ENCODE data around the gene GPAT3.
"Not testable (repeated sequence)": the region's sequence is repeated elsewhere in the genome, so short reads cannot be mapped to it uniquely, and the experiment has no call there.

Gene GPAT3

DNA sequence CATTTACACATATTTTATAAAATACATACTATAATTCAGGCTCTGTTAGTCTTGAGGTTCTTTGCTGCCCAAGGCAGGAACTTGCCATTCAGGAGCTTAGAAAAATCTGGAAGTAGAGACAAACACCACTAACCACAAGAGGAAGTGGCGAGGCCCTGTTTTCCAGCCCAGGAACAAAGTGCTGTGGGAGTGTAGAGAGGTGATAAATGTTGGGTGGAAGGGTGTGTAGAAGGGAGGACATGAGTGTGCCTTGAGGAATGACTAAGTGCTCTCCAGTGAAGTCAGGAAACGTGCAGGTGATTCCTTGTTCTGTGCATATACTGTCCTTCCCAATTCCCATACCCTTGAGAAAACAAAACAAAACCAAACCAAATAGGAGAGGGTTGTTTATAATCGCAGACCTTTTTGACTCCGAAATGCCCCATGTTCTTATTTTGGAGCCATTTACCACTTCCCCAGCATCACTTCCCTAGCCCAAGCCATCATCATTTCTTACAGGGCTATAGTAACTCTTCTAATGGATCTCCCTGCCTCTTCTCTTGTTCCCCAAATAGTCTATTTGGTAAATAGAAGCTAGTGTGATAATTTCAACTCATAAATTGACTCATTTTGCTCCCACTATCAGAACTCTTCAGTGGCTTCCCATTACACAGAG lies 83.2 kb downstream of the GPAT3 start:
- Histone ChIP-seq H3K9ac (ENCODE audit: low read depth, low read length) (no peak overlapping the region), H3K27ac (ENCODE audit: low read depth, low read length) (no peak overlapping the region), H3K36me3 (ENCODE audit: insufficient read depth, low read length) (no peaks in the 10 kb centered on the region), H3K9me3 (ENCODE audit: insufficient read depth, low read depth, low read length) (peaks cover 19% of the 10 kb centered on the region), H3K4me3 (ENCODE audit: low read length) (no peak overlapping the region), H3K4me1 (ENCODE audit: insufficient read depth, low read length) (peaks cover 21% of the 10 kb centered on the region), H3K27me3 (ENCODE audit: insufficient read depth, low read length) (no peaks in the 10 kb centered on the region)
- WGBS = 94% methylated on average over 3 of the region's 4 CpGs

DNA sequence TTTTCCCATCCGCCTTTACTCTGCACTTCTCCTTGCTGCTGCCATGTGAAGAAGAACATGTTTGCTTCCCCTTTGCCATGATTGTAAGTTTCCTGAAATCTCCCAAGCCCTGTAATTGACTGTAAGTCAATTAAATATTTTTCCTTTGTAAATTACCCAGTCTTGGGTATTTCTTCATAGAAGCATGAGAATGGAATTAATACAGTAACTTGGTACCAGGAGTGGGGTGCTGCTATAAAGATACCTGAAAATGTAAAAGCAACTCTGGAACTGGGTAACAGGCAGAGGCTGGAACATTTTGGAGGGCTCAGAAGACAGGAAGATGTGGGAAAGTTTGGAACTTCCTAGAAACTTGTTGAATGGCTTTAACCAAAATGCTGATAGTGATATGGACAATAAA lies 86.2 kb downstream of the GPAT3 start:
- H3K27ac ChIP-seq (ENCODE audit: low read depth, low read length); H3K27me3 ChIP-seq (ENCODE audit: insufficient read depth, low read length); H3K36me3 ChIP-seq (ENCODE audit: insufficient read depth, low read length); H3K9ac ChIP-seq (ENCODE audit: low read depth, low read length); H3K4me3 ChIP-seq (ENCODE audit: low read length): not testable (repeated sequence)
- 92% methylated on average over 1 of the region's 1 CpG for WGBS
- Histone ChIP-seq H3K4me1 (ENCODE audit: insufficient read depth, low read length) (peaks cover 25% of the 10 kb centered on the region), H3K9me3 (ENCODE audit: insufficient read depth, low read depth, low read length) (peaks cover 19% of the 10 kb centered on the region)

GRCh38 chr4:83625821-83626220 lies 89.9 kb downstream of the GPAT3 start:
- no peak overlapping the region for H3K27ac ChIP-seq (ENCODE audit: low read depth, low read length)
- H3K4me1 ChIP-seq (ENCODE audit: insufficient read depth, low read length) = peaks cover 4% of the 10 kb centered on the region
- no CpG with 5 or more reads among the region's 1 CpG for WGBS
- no peak overlapping the region for H3K4me3 ChIP-seq (ENCODE audit: low read length)
- no peaks in the 10 kb centered on the region for H3K36me3 ChIP-seq (ENCODE audit: insufficient read depth, low read length)
- H3K9ac ChIP-seq (ENCODE audit: low read depth, low read length) = no peak overlapping the region
- peaks cover 19% of the 10 kb centered on the region for H3K9me3 ChIP-seq (ENCODE audit: insufficient read depth, low read depth, low read length)
- H3K27me3 ChIP-seq (ENCODE audit: insufficient read depth, low read length) = no peaks in the 10 kb centered on the region

DNA sequence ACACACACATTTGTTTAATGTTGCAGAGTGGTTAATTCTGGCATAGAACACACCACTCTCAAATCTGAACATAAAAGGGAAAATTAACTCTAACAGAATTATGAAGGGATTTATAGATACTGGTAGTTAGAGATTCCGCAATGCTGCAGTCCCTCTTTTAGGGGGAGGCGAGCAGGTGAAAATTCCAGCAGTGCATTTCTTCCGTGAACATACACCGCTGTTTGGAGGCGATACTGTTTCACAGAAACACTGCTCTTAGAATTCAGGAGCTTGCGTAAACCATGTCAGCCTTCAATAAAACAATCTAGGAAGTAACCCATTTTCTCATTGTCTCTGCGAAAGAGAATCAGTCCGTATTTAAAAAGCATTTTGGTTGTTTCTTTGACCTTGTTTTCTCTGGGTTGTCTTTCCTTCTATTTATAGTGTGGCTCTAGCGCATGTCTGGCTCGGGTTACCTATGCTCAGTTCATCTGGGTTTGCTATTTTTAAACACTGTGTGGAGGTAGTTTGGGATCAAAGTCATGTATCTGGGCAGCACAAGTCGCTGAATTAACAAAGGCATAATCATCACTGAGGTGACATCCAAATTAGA lies 90.4 kb downstream of the GPAT3 start:
- Histone ChIP-seq H3K27me3 (ENCODE audit: insufficient read depth, low read length) (no peaks in the 10 kb centered on the region), H3K9me3 (ENCODE audit: insufficient read depth, low read depth, low read length) (peaks cover 15% of the 10 kb centered on the region), H3K36me3 (ENCODE audit: insufficient read depth, low read length) (no peaks in the 10 kb centered on the region), H3K4me3 (ENCODE audit: low read length) (no peak overlapping the region), H3K9ac (ENCODE audit: low read depth, low read length) (no peak overlapping the region), H3K27ac (ENCODE audit: low read depth, low read length) (no peak overlapping the region), H3K4me1 (ENCODE audit: insufficient read depth, low read length) (peaks cover 4% of the 10 kb centered on the region)
- WGBS = 92% methylated on average over 11 of the region's 11 CpGs

DNA sequence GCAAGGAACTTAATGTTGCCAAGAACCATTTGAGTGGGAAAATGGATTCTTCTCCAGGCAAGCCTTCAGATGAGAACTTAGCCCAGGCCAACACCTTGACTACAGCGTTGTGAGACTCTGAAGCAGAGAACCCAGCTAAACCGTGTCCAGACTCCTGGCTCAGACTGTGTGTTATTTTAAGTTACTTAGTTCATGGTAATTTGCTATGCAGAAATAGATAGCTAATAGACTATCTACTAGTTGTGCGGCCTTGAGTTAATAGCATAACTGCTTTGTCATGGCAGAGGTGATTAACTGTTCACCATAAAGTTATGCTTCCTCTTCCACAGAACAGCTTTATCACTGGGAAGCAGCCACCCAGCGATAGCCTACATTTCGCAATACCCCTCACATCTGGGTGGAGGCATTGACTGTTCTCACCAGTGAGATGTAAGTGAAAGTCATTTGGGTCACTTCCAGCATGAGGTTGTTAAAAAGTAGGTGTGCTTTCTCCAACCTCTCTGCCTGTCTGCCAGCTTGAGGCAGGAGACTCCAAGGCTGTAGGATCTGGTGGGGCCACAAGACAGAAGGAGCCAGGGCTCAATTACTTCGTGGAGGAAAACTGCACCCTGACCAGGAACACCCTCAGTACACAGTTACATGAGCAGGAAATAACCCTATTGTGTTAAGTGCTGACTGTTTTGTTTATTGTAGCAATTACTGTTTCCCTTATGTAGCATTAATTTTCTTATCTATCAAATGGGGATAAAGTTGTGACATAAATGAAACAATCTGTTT lies 94.2 kb downstream of the GPAT3 start:
- 84% methylated on average over 4 of the region's 6 CpGs for WGBS
- H3K36me3 ChIP-seq (ENCODE audit: insufficient read depth, low read length) = no peaks in the 10 kb centered on the region
- no peak overlapping the region for H3K4me3 ChIP-seq (ENCODE audit: low read length)
- H3K9ac ChIP-seq (ENCODE audit: low read depth, low read length) = no peak overlapping the region
- H3K27ac ChIP-seq (ENCODE audit: low read depth, low read length) = no peak overlapping the region
- H3K4me1 ChIP-seq (ENCODE audit: insufficient read depth, low read length) = peaks cover 4% of the 10 kb centered on the region
- H3K9me3 ChIP-seq (ENCODE audit: insufficient read depth, low read depth, low read length) = no peaks in the 10 kb centered on the region
- H3K27me3 ChIP-seq (ENCODE audit: insufficient read depth, low read length) = no peaks in the 10 kb centered on the region

DNA sequence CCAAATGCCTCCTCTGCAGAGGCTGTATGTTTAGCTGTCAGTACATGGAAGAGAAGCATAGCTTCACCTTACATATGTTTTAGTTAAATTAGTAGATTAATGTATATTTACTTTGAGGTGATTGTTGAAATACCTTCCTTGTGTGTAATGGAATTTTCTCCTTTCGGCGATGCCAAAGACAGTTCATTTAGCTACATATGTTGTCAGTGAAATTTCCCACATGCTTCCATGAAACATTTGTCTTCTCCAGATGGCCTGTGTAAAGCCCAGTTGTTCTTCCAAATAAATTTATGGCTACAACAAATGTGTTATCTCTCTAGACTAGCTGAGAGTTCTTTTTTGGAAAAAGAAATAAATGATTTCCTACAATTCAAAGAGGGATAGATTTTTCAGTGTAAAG lies 95.2 kb downstream of the GPAT3 start:
- Histone ChIP-seq H3K9me3 (ENCODE audit: insufficient read depth, low read depth, low read length) (no peaks in the 10 kb centered on the region), H3K4me3 (ENCODE audit: low read length) (no peak overlapping the region), H3K9ac (ENCODE audit: low read depth, low read length) (no peak overlapping the region), H3K36me3 (ENCODE audit: insufficient read depth, low read length) (no peaks in the 10 kb centered on the region), H3K27ac (ENCODE audit: low read depth, low read length) (no peak overlapping the region), H3K4me1 (ENCODE audit: insufficient read depth, low read length) (peaks cover 4% of the 10 kb centered on the region), H3K27me3 (ENCODE audit: insufficient read depth, low read length) (no peaks in the 10 kb centered on the region)
- WGBS = 95% methylated on average over 2 of the region's 2 CpGs

GRCh38 chr4:83636930-83637329 lies 101.0 kb downstream of the GPAT3 start:
- Histone ChIP-seq H3K4me1 (ENCODE audit: insufficient read depth, low read length) (no peaks in the 10 kb centered on the region), H3K36me3 (ENCODE audit: insufficient read depth, low read length) (no peaks in the 10 kb centered on the region), H3K27me3 (ENCODE audit: insufficient read depth, low read length) (no peaks in the 10 kb centered on the region), H3K9ac (ENCODE audit: low read depth, low read length) (no peak overlapping the region), H3K4me3 (ENCODE audit: low read length) (no peak overlapping the region), H3K9me3 (ENCODE audit: insufficient read depth, low read depth, low read length) (no peaks in the 10 kb centered on the region), H3K27ac (ENCODE audit: low read depth, low read length) (no peak overlapping the region)
- WGBS = 82% methylated on average over 8 of the region's 8 CpGs

GRCh38 chr4:83639849-83640493 lies 104.1 kb downstream of the GPAT3 start:
- Histone ChIP-seq H3K9me3 (ENCODE audit: insufficient read depth, low read depth, low read length) (no peaks in the 10 kb centered on the region), H3K27ac (ENCODE audit: low read depth, low read length) (no peak overlapping the region), H3K4me3 (ENCODE audit: low read length) (no peak overlapping the region), H3K36me3 (ENCODE audit: insufficient read depth, low read length) (no peaks in the 10 kb centered on the region), H3K27me3 (ENCODE audit: insufficient read depth, low read length) (no peaks in the 10 kb centered on the region), H3K9ac (ENCODE audit: low read depth, low read length) (no peak overlapping the region), H3K4me1 (ENCODE audit: insufficient read depth, low read length) (no peaks in the 10 kb centered on the region)
- 51% methylated on average over 5 of the region's 5 CpGs for WGBS

- no peaks in the 10 kb centered on the region for H3K27me3 ChIP-seq (ENCODE audit: insufficient read depth, low read length)
- H3K36me3 ChIP-seq (ENCODE audit: insufficient read depth, low read length) = no peaks in the 10 kb centered on the region
- 96% methylated on average over 4 of the region's 4 CpGs for WGBS
- H3K9me3 ChIP-seq (ENCODE audit: insufficient read depth, low read depth, low read length) = no peaks in the 10 kb centered on the region
- H3K4me1 ChIP-seq (ENCODE audit: insufficient read depth, low read length) = no peaks in the 10 kb centered on the region
- H3K9ac ChIP-seq (ENCODE audit: low read depth, low read length) = no peak overlapping the region
- no peak overlapping the region for H3K4me3 ChIP-seq (ENCODE audit: low read length)
- no peak overlapping the region for H3K27ac ChIP-seq (ENCODE audit: low read depth, low read length)
Observed at GRCh38 chr4:83643036-83643435, 107.1 kb downstream of the GPAT3 start.

DNA sequence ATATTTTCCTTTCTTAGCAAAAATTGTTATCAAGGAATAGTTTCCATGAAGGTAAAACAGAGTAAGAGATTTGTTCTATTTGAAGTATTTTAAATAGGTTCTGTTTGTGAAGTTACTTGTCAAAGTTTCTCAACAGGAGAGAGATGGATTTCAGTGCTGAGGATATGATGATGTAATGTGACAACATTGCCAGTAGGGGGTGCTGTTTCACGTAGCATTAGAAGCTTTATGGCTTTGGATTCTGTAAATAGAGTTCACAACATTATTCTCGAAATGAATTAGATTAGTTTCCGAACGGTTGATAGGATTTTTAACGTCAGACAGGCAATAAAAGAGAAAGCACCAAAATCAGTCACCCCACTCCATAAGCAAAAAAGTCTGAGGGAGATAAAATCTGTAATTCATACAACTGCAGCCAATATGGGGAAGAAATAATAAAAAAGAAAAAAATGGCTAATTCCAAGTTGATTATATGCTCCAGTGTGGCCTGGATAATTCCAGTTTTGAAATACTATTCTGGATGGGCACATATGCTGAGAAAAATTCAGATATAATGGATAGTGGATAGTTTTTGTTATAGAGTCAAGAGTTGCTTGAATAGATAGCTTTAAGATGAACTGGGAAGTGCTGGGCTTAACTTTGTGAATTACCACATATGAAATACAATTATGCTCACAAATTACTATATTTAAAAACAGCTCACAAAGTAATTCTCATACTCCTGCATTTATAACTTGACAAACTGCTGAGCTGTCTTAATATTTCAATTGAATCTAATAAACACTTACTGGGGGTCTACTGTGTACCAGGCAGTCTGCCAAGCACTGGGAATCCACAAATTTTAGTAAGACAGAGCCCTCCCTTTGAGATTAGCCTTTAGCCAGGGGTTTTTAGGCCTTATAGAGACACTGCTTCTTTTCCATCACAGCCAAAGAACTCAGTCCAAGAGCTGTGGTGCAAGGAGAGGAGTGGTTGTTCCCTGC lies 109.1 kb downstream of the GPAT3 start:
- Histone ChIP-seq H3K9me3 (ENCODE audit: insufficient read depth, low read depth, low read length) (no peaks in the 10 kb centered on the region), H3K9ac (ENCODE audit: low read depth, low read length) (no peak overlapping the region), H3K36me3 (ENCODE audit: insufficient read depth, low read length) (no peaks in the 10 kb centered on the region), H3K4me3 (ENCODE audit: low read length) (no peak overlapping the region), H3K4me1 (ENCODE audit: insufficient read depth, low read length) (no peaks in the 10 kb centered on the region), H3K27me3 (ENCODE audit: insufficient read depth, low read length) (no peaks in the 10 kb centered on the region), H3K27ac (ENCODE audit: low read depth, low read length) (no peak overlapping the region)
- WGBS = 31% methylated on average over 2 of the region's 5 CpGs

Data from HUES64 (cell line).